ENCODE data around the gene AFDN.

The AFDN gene

GRCh38 chr6:167782698-167783517 is 43.8 kb upstream of the AFDN start:
- no peaks in the 10 kb centered on the region for H3K4me1 ChIP-seq (ENCODE audit: insufficient read depth, low read length, poor library complexity, severe bottlenecking)
- no peaks in the 10 kb centered on the region for H3K9me2 ChIP-seq (replicated peaks; ENCODE audit: low read depth, low read length)
- no peaks in the 10 kb centered on the region for H3K79me2 ChIP-seq (ENCODE audit: insufficient read depth, low read length)
- no peaks in the 10 kb centered on the region for H4K20me1 ChIP-seq (ENCODE audit: insufficient read depth, low read length, poor library complexity, severe bottlenecking)
- H3K9ac ChIP-seq (ENCODE audit: low read depth, low read length, poor library complexity, severe bottlenecking) = no peak overlapping the region
- H3K4me3 ChIP-seq (ENCODE audit: low read length, poor library complexity, severe bottlenecking) = no peak overlapping the region
- no peak overlapping the region for H2AFZ ChIP-seq (ENCODE audit: low read length)
- no peaks in the 10 kb centered on the region for H3F3A ChIP-seq (ENCODE audit: low read depth)
- H3K36me3 ChIP-seq (ENCODE audit: insufficient read depth, low read length) = no peaks in the 10 kb centered on the region
- H3K4me2 ChIP-seq (ENCODE audit: low read depth, low read length, poor library complexity, severe bottlenecking) = no peak overlapping the region
- H3K9me3 ChIP-seq (ENCODE audit: insufficient read depth, low read depth, low read length) = peaks cover 14% of the 10 kb centered on the region
- H3K27me3 ChIP-seq (ENCODE audit: insufficient read depth, low read length, poor library complexity, severe bottlenecking) = no peaks in the 10 kb centered on the region
- TF ChIP-seq, protein P1, sequence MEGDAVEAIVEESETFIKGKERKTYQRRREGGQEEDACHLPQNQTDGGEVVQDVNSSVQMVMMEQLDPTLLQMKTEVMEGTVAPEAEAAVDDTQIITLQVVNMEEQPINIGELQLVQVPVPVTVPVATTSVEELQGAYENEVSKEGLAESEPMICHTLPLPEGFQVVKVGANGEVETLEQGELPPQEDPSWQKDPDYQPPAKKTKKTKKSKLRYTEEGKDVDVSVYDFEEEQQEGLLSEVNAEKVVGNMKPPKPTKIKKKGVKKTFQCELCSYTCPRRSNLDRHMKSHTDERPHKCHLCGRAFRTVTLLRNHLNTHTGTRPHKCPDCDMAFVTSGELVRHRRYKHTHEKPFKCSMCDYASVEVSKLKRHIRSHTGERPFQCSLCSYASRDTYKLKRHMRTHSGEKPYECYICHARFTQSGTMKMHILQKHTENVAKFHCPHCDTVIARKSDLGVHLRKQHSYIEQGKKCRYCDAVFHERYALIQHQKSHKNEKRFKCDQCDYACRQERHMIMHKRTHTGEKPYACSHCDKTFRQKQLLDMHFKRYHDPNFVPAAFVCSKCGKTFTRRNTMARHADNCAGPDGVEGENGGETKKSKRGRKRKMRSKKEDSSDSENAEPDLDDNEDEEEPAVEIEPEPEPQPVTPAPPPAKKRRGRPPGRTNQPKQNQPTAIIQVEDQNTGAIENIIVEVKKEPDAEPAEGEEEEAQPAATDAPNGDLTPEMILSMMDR (conservative IDR thresholded peaks at IDR 0.05; ENCODE audit: low read length) = no peak
- no peak for TF ChIP-seq EZH2phosphoT487 (IDR thresholded peaks at IDR 0.05; ENCODE audit: borderline replicate concordance)

DNA sequence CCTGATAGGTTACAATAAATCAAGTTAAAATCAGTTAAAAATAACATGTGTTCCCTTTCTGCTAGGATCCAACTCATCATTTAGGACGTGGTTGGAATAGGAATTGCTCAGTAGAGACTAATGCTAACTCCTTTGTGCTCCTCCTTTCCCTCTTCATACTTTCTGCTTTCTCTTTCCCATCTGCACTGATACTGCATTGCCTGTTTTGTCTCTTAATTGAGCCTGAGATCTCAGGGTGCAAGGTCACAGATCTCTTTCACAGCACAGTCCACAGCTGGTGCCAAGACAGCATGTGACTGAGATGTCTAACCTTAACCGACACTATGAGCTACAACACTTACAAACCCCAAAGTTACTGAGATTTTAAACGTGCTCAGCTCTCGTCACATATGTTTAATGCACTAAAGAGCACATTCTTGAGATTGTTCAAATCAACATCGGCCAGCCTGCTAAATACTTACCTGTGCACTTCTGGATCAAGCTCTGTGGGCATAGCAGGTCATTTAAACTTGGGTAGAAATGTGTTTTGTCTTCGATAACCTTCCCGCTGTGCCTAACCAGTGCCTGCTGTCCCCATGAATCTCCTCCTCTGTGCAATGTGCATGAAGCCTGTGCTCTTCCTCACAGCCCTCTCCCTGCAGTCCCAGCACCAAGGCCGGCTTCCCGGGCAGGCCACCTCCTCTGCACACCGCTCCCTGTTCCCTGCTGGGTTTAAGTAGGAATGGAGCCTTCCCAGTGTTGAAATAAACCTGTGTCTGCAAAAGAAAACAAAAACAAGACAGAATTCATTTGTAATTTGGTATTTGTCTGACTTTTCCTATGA is 39.6 kb upstream of the AFDN start:
- Histone ChIP-seq H3K27me3 (ENCODE audit: insufficient read depth, low read length, poor library complexity, severe bottlenecking) (no peaks in the 10 kb centered on the region), H3K9ac (ENCODE audit: low read depth, low read length, poor library complexity, severe bottlenecking) (no peak overlapping the region), H2AFZ (ENCODE audit: low read length) (no peak overlapping the region), H3K4me1 (ENCODE audit: insufficient read depth, low read length, poor library complexity, severe bottlenecking) (no peaks in the 10 kb centered on the region), H3K79me2 (ENCODE audit: insufficient read depth, low read length) (no peaks in the 10 kb centered on the region), H3K9me2 (replicated peaks; ENCODE audit: low read depth, low read length) (no peaks in the 10 kb centered on the region), H3K9me3 (ENCODE audit: insufficient read depth, low read depth, low read length) (peaks cover 3% of the 10 kb centered on the region), H3K4me2 (ENCODE audit: low read depth, low read length, poor library complexity, severe bottlenecking) (no peak overlapping the region), H3F3A (ENCODE audit: low read depth) (no peaks in the 10 kb centered on the region), H4K20me1 (ENCODE audit: insufficient read depth, low read length, poor library complexity, severe bottlenecking) (no peaks in the 10 kb centered on the region), H3K36me3 (ENCODE audit: insufficient read depth, low read length) (no peaks in the 10 kb centered on the region), H3K4me3 (ENCODE audit: low read length, poor library complexity, severe bottlenecking) (no peak overlapping the region)
- TF ChIP-seq EZH2phosphoT487 (IDR thresholded peaks at IDR 0.05; ENCODE audit: borderline replicate concordance) = no peak
- TF ChIP-seq, protein P1 (conservative IDR thresholded peaks at IDR 0.05; ENCODE audit: low read length) = no peak

GRCh38 chr6:167787896-167788562 is 38.7 kb upstream of the AFDN start:
- TF ChIP-seq EZH2phosphoT487 (IDR thresholded peaks at IDR 0.05; ENCODE audit: borderline replicate concordance) = no peak
- TF ChIP-seq, protein P1 (conservative IDR thresholded peaks at IDR 0.05; ENCODE audit: low read length) = no peak
- H3K4me3 ChIP-seq (ENCODE audit: low read length, poor library complexity, severe bottlenecking) = no peak overlapping the region
- H3K9me2 ChIP-seq (replicated peaks; ENCODE audit: low read depth, low read length) = no peaks in the 10 kb centered on the region
- no peak overlapping the region for H2AFZ ChIP-seq (ENCODE audit: low read length)
- H4K20me1 ChIP-seq (ENCODE audit: insufficient read depth, low read length, poor library complexity, severe bottlenecking) = no peaks in the 10 kb centered on the region
- no peaks in the 10 kb centered on the region for H3K79me2 ChIP-seq (ENCODE audit: insufficient read depth, low read length)
- H3F3A ChIP-seq (ENCODE audit: low read depth) = no peaks in the 10 kb centered on the region
- H3K4me2 ChIP-seq (ENCODE audit: low read depth, low read length, poor library complexity, severe bottlenecking) = no peak overlapping the region
- no peaks in the 10 kb centered on the region for H3K36me3 ChIP-seq (ENCODE audit: insufficient read depth, low read length)
- no peak overlapping the region for H3K9ac ChIP-seq (ENCODE audit: low read depth, low read length, poor library complexity, severe bottlenecking)
- H3K9me3 ChIP-seq (ENCODE audit: insufficient read depth, low read depth, low read length) = peaks cover 5% of the 10 kb centered on the region
- H3K27me3 ChIP-seq (ENCODE audit: insufficient read depth, low read length, poor library complexity, severe bottlenecking) = no peaks in the 10 kb centered on the region
- no peaks in the 10 kb centered on the region for H3K4me1 ChIP-seq (ENCODE audit: insufficient read depth, low read length, poor library complexity, severe bottlenecking)
